MM.1S (cell line): ENCODE results near the gene LRMDA.

ENCODE experiments used
- DNase-seq: peaks from one replicate; pipeline ENCODE4 v3.0.0-alpha.2; 2015
- H2AFZ ChIP-seq: fragments of 300-600 bp; sonication (generic); 2 replicates; pipeline ENCODE4 v1.6.0; 2016; ENCODE audit warnings: antibody characterized with exemption, low read length
- H3F3A ChIP-seq: fragments of 300-600 bp; sonication (generic); 2 replicates; pipeline ENCODE4 v1.6.1; 2016; ENCODE audit warnings: mild to moderate bottlenecking, antibody characterized with exemption, low read length, moderate library complexity, mixed read lengths; ENCODE audit not compliant: insufficient read depth
- H3K27ac ChIP-seq: fragments of 300-600 bp; sonication (generic); 2 replicates; pipeline ENCODE4 v1.5.1; 2016; ENCODE audit warnings: mild to moderate bottlenecking, low read length
- H3K27me3 ChIP-seq: fragments of 300-600 bp; sonication (generic); replicated peaks from 2 replicates; pipeline ENCODE4 v1.6.0; 2016; ENCODE audit warnings: low read length; ENCODE audit not compliant: insufficient read depth
- H3K36me3 ChIP-seq: fragments of 300-600 bp; sonication (generic); replicated peaks from 2 replicates; pipeline ENCODE4 v1.6.1; 2016; ENCODE audit warnings: mild to moderate bottlenecking, low read length, mixed read lengths; ENCODE audit not compliant: insufficient read depth
- H3K4me1 ChIP-seq: fragments of 300-600 bp; sonication (generic); 2 replicates; pipeline ENCODE4 v1.6.1; 2016; ENCODE audit warnings: low read length, mixed read lengths
- H3K4me2 ChIP-seq: fragments of 300-600 bp; sonication (generic); 2 replicates; pipeline ENCODE4 v1.6.0; 2016; ENCODE audit warnings: low read depth, low read length
- H3K4me3 ChIP-seq: fragments of 300-600 bp; sonication (generic); 2 replicates; pipeline ENCODE4 v1.5.1; 2016; ENCODE audit warnings: low read length, mixed read lengths
- H3K79me2 ChIP-seq: fragments of 300-600 bp; sonication (generic); 2 replicates; pipeline ENCODE4 v1.6.1; 2016; ENCODE audit warnings: mixed run types, low read length, mixed read lengths
- H3K9ac ChIP-seq: fragments of 300-600 bp; sonication (generic); 2 replicates; pipeline ENCODE4 v1.6.1; 2016; ENCODE audit warnings: low read length, mixed read lengths
- H3K9me2 ChIP-seq: fragments of 300-600 bp; sonication (generic); replicated peaks from 2 replicates; pipeline ENCODE4 v1.6.1; 2016; ENCODE audit warnings: mild to moderate bottlenecking, low read length, mixed read lengths; ENCODE audit not compliant: insufficient read depth
- H3K9me3 ChIP-seq: fragments of 300-600 bp; sonication (generic); replicated peaks from 2 replicates; pipeline ENCODE4 v1.6.1; 2016; ENCODE audit warnings: mild to moderate bottlenecking, low read length, mixed read lengths; ENCODE audit not compliant: insufficient read depth
- H4K20me1 ChIP-seq: fragments of 300-600 bp; sonication (generic); 2 replicates; pipeline ENCODE4 v1.6.1; 2016; ENCODE audit warnings: mild to moderate bottlenecking, low read length, moderate library complexity, mixed read lengths; ENCODE audit not compliant: insufficient read depth
- CTCF ChIP-seq: fragments of 300-600 bp; sonication (generic); IDR thresholded peaks from 2 replicates; pipeline ENCODE4 v1.5.1; 2016; ENCODE audit warnings: antibody characterized with exemption, low read length, mixed read lengths
- EZH2 ChIP-seq: fragments of 300-600 bp; sonication (generic); optimal IDR thresholded peaks from 2 replicates; pipeline ENCODE3; 2017; ENCODE audit warnings: low read depth, mild to moderate bottlenecking, antibody characterized with exemption, low read length, mixed read lengths
- EZH2phosphoT487 ChIP-seq: fragments of 300-600 bp; sonication (generic); IDR thresholded peaks from 2 replicates; pipeline ENCODE4 v1.6.1; 2018; ENCODE audit warnings: antibody characterized with exemption, low read length

The LRMDA gene

GRCh38 chr10:76546411-76546810 lies 1115.0 kb downstream of the LRMDA start:
- Histone ChIP-seq H3K27ac (no peak overlapping the region), H3K9me2 (no peaks in the 10 kb centered on the region), H3K4me2 (no peak overlapping the region), H2AFZ (no peak overlapping the region), H4K20me1 (no peaks in the 10 kb centered on the region), H3K27me3 (no peaks in the 10 kb centered on the region), H3F3A (no peaks in the 10 kb centered on the region), H3K4me1 (no peaks in the 10 kb centered on the region), H3K4me3 (no peak overlapping the region), H3K9me3 (no peaks in the 10 kb centered on the region), H3K36me3 (no peaks in the 10 kb centered on the region), H3K9ac (no peak overlapping the region), H3K79me2 (no peaks in the 10 kb centered on the region)
- TF ChIP-seq EZH2 (no peak), EZH2phosphoT487 (no peak), CTCF (no peak)
- no peak for DNase-seq

- TF ChIP-seq EZH2 (no peak), CTCF (peak; percentile 66)
- Histone ChIP-seq H3K9ac (no peak overlapping the region; the same call in 1 of the 2 replicates), H3K9me3 (no peaks in the 10 kb centered on the region), H3K36me3 (no peaks in the 10 kb centered on the region), H3K4me3 (peak overlapping the region; percentile 24; the same call in 1 of the 2 replicates), H3K9me2 (no peaks in the 10 kb centered on the region), H3F3A (no peaks in the 10 kb centered on the region), H3K27ac (no peak overlapping the region), H3K79me2 (no peaks in the 10 kb centered on the region), H3K4me1 (no peaks in the 10 kb centered on the region), H4K20me1 (no peaks in the 10 kb centered on the region), H3K27me3 (no peaks in the 10 kb centered on the region), H3K4me2 (peak overlapping the region; percentile 42), H2AFZ (peak overlapping the region; percentile 65)
- DNase-seq, result peak; percentile 76
Observed at GRCh38 chr10:76547352-76547972, 1116.0 kb downstream of the LRMDA start.

GRCh38 chr10:76548716-76549115 lies 1117.3 kb downstream of the LRMDA start:
- no peaks in the 10 kb centered on the region for H3K9me2 ChIP-seq

More at GRCh38 chr10:76548716-76549115, 1117.3 kb downstream of the LRMDA start:
- H3F3A ChIP-seq, result no peaks in the 10 kb centered on the region
- no peaks in the 10 kb centered on the region for H3K4me1 ChIP-seq
- no peaks in the 10 kb centered on the region for H3K36me3 ChIP-seq
- no peak overlapping the region for H3K9ac ChIP-seq
- no peaks in the 10 kb centered on the region for H4K20me1 ChIP-seq
- no peak for DNase-seq
- H3K27ac ChIP-seq, result no peak overlapping the region
- H2AFZ ChIP-seq, result no peak overlapping the region
- no peaks in the 10 kb centered on the region for H3K27me3 ChIP-seq
- H3K9me3 ChIP-seq, result no peaks in the 10 kb centered on the region
- TF ChIP-seq EZH2 (no peak), CTCF (no peak), EZH2phosphoT487 (no peak)
- H3K79me2 ChIP-seq, result no peaks in the 10 kb centered on the region
- no peak overlapping the region for H3K4me3 ChIP-seq
- H3K4me2 ChIP-seq, result no peak overlapping the region
